ENCODE data around the gene CD52.

Gene CD52, protein sequence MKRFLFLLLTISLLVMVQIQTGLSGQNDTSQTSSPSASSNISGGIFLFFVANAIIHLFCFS

DNA sequence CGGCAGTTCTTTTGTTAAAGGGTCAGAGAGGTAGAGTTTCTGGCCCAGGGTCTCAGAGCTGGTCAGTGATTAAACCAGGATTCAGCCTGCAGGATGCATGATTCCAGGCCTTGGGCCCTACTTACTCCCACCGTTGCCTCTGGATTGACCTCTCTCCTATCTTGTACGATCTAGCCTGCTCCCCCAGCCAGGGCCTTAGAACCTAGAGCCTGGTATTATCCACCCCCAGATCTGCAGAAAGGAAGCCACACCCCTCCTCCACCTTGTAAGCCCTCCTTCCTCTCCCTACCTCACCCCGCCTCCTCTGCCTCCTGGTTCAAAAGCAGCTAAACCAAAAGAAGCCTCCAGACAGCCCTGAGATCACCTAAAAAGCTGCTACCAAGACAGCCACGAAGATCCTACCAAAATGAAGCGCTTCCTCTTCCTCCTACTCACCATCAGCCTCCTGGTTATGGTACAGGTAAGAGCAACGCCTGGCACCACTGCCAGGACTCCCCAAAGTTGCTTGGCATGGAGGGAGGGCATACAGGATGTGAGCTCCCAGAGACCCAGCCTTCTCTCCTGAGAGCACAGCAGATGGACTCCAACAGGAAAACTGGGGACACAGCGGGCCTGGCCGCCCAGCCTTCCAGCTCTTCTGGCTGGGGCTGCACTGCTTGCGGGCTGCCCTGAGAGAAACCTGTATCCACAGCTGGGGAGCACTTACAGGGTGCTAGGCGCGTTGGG lies at the start of gene CD52:
Gene CD52, plus strand, starts transcription at position 347 of the 726 bp plus-strand sequence. Its CDS starts 60 bp downstream, at position 407.
- DNase-seq, result no peak

DNA sequence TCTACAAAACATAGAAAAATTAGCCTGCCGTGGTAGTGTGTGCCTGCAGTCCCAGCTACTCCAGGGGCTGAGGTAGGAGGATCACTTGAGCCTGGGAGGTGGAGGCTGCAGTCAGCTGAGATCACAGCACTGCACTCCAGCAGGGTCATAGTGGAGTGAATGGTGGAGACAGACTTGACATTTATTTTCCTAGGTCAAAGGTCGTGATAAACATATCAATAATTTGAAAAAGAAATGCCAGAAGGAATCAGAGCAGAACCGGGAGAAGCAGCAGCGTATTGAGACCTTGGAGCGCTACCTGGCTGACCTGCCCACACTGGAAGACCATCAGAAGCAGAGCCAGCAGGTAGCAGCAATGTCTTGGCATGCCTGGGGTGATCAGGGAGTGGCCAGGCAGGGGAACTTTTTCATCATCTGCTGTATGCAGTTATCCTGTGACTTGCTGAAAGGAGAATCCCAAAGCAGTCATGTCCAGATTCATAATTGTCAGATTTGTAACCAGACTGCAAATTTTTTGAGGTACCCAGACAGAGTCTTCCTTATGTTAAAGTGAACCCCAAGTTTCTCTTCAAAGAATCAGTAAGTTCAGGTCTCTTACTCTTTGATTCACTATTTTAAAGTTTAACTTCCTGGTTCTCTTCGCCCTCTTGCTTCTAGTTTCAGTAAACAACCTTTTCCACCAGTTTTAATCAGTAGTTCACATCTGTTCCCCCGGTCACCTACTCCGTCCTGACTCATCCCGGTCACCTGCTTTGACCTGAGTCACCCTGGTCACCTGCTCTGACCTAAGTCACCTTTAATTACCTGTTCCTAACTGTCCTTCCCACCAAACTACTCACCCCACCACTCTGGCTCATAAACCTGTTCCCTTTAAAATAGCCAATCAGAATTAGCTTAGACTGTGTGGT lies 49.2 kb upstream of the CD52 start:
- no peak for DNase-seq

DNA sequence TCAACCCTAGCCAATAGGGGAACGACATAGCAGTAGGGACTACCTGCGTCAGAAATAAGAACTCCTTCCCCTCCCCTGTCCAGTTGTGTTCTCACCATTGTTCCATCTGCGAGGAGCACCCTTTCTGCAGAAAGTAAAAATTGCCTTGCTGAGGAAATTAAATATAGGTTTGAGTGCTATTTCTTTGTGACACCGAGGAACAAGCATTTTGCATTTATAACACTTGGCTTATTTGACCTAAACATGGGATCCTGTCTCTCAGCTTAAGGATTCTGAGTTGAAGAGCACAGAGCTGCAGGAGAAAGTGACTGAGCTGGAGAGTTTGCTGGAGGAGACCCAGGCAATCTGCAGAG lies 48.6 kb upstream of the CD52 start:
- no peak for DNase-seq

DNA sequence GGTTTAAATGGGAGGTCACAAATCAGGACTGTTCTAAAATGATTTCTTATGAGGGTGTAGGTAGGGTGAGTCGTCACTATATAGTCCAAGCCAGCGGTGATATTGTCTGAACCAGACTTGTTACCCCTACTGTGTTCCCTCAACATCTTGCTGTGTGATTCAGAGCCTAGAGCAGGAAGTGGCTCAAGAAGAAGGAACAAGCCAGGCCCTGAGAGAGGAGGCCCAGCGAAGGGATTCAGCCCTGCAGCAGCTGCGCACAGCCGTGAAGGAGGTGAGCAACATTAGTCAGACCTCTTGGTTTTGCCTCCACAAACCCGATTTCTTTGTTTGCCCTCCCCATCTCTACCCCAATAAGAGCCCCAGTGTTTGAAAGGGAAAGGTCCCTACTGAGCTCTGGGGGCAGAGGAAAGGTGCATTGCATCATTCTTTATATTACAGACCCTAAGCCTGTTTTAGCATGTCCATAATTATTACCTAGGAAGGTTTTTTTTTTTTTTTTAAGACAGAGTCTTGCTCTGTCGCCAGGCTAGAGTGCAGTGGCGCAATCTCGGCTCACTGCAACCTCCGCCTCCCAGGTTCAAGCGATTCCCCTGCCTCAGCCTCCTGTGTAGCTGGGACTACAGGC lies 42.8 kb upstream of the CD52 start:
- DNase-seq, result no peak

DNA sequence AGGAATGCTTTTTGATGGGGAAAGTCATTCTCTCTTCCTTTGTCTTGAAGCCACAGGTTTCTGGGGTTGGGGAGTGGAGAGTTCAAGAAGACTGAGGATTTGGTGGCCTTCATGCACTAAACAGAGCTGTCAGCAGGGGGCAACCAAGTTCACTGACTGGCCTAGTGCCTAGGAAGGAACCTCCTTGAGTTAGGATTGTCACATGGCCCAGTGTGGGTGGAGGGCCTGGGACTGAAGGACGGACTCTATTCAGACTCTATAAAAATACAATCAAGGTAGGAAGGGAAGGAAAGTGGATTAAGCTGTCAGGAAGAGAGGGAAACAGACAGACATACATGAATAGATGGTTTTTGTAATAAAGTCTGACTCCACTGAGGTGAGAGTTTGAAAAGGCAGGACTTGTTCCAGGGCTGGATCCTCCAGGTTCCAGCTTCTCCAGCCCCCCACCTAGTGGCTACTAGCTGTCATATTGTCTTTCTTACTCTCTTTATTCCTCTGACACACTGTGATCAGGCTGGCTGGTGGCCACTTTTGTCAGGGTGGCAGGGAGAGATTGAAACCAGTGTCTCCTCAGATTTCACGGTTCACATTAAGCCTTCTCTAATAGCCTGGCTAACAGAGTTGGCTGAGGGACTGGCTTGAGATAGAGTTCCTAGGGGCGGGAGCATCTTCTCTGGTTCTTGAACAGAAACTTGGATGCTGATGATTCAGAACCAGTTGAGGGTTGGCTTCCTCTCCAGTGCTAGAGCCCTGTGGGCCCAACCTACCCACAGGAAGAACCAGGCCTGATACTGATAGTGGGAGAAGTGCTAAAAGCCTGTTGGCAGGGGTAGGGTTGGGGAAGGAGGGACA lies 42.0 kb upstream of the CD52 start:
- peak; percentile 85 for DNase-seq

DNA sequence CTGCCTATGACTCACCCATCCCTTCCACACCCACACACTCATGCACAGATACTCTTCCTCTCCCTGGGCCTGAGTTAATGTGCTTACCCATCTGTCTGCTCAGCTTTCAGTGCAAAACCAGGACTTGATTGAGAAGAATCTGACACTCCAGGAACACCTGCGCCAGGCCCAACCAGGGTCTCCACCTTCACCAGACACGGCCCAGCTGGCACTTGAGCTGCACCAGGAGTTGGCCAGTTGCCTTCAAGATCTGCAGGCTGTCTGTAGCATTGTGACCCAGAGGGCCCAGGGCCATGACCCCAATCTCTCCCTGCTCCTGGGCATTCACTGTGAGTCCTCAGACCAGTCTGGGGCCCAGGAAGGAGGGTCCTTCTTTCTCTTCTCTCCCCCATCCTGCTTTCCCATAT lies 41.3 kb upstream of the CD52 start:
- DNase-seq, result no peak

DNA sequence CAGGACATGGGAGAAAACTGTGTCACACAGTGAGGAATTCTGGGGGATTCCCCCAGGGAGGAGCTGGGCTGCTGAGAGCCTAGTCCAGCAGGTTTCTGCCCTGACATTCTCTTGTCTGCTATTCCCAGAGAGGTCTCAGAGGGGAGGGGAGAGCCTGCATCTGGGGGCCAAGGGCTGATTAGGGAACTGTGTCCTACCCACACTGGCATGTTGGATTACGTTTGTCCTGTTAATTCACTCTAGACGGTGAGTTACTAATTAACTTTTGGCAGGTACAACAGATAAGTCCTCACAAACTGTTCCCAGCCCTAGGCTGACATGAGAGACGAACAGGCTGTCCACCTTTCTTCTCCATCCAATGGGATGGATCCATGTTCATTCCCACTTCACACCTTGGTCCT lies 40.5 kb upstream of the CD52 start:
- peak; percentile 39 for DNase-seq

DNA sequence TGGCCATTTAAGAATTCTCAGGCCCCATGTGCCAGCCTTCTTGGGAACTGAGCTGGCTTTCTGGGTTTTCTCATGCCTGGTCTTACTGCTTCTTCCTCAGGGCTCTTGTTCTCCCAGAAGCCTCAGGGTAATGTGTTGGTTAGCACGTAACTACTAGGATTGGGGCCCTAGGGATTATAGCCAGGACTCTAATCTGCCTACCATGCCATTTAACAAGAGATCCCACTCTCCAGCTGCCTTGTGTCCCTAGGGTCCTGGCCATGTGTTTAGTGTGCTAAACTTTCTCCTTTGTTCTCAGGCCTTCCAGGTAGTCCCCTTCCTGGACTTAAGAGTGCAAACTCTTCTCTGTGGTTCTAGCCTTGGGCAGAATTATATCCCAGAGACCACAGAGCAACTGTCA lies 40.0 kb upstream of the CD52 start:
- DNase-seq, result no peak

DNA sequence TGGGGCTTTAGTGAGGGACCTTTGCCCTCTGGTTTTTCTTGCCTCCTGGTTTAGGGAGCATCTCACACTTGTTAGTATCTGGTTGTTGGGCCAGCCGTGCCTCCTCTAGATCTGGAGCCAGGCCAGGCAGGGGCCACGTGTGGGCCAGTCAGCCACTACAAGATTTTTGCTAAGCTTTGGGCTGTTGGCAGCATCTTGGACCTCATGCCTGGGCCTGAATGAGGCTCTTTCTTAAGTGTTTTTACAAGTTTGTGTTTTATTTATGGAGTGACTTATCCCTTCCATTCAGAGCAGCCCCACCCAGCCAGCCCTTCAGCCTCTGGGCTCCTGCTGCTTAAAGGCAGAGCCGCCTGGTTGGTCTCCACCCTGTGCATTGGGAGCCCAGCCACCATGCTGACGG lies 39.5 kb upstream of the CD52 start:
- DNase-seq, result no peak

DNA sequence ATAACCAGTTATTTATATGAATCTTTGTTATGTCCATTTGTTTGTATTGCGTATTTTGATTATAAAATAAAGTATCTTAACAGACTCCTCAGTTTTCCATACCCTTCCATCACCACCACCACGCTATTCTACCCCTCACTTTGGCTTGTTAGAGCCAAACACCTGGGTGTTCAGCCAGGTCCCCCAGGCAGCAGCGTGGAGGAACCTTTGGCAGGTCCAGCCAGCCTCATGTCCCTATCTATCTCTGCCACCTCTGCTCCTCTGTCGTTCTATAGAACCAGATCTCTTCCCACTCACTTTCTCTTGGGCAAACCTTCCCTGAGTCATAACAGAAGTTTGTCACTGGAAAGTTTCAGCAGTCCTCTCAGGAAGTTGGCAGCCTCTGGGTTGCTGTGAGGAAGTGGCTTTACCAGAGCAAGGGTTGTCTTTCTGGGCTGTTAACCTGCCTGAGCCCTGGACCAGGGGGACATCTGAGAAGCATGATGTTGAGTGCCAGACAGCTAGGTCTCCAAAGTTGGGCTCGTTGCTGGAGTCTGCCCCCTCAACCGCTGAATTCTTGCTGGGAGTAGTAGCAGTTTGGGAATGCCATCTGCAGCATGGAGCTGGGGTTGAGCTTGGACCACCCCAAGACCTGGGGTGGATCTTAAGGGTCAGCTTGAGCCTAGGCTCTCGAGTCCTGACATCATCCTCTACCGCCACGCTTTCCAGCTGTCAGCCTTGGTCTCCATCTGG lies 38.9 kb upstream of the CD52 start:
- peak; percentile 43 for DNase-seq

DNA sequence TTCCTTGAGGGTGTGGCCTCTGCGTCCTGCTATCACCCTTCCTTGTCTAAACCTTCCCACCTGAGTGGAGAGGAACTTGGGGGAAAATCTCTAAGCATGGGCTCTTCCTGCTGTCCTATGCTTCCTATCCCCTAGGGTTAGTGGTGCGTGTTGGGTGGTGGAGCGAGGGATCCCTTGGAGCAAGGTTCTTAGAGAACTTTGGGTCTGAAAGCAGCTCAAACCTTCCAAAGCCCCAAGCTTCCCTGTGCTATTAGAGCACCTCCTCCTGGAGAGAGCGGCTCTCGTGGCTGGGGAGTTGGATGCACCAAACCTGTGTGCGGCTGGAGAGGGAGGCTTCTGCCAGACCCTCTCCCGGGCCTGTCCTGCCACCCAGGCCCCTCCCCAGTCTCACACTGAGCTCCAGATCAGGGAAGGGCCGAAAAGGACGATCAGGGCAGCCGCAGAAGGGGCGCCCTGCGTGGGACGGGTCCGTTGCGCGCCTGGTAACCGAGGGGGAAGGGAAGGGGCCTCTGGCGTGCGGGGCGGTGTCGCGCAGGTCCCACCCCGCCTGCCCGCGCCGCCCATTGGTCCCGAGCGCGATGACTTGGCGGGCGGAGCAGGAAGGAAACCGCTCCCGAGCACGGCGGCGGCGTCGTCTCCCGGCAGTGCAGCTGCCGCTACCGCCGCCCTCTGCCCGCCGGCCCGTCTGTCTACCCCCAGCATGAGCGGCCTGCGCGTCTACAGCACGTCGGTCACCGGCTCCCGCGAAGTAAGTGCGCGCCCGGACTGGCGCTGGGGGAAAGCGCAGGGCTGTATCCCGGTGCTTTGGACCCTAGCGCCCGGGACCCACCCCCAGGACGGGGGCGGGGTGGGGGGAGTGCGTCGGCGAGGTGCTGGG lies 38.1 kb upstream of the CD52 start, which contains the start of gene SH3BGRL3:
Gene SH3BGRL3, plus strand, starts transcription at position 631 of the 877 bp plus-strand sequence. Its CDS starts 70 bp downstream, at position 701.
- peak; percentile 96 for DNase-seq

DNA sequence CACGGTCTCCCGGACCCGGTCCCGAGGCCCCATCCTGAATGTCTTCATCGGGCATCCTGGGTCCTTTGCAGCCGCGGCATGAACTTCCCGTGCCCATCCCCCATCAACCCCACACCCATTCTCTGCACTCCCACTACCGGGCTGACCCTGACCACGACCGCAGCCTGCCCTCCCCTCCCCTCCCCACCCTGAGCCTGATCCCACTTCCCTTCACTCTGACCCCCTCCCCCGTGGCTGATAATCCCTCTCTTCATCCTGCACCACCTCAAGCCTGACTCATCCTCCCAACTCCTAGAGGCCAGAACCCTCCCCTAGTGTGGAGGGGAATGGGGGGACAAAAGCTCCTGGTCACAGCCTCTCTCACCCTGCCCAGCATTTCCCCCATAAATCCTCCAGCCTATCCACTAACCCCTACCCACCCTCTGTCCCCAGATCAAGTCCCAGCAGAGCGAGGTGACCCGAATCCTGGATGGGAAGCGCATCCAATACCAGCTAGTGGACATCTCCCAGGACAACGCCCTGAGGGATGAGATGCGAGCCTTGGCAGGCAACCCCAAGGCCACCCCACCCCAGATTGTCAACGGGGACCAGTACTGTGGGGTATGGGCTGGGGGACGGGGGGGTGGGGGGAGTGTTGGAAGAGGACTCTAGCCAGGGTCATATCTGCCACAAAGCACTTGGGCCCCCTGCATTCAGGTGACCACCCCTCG lies 37.3 kb upstream of the CD52 start:
- peak; percentile 67 for DNase-seq

DNA sequence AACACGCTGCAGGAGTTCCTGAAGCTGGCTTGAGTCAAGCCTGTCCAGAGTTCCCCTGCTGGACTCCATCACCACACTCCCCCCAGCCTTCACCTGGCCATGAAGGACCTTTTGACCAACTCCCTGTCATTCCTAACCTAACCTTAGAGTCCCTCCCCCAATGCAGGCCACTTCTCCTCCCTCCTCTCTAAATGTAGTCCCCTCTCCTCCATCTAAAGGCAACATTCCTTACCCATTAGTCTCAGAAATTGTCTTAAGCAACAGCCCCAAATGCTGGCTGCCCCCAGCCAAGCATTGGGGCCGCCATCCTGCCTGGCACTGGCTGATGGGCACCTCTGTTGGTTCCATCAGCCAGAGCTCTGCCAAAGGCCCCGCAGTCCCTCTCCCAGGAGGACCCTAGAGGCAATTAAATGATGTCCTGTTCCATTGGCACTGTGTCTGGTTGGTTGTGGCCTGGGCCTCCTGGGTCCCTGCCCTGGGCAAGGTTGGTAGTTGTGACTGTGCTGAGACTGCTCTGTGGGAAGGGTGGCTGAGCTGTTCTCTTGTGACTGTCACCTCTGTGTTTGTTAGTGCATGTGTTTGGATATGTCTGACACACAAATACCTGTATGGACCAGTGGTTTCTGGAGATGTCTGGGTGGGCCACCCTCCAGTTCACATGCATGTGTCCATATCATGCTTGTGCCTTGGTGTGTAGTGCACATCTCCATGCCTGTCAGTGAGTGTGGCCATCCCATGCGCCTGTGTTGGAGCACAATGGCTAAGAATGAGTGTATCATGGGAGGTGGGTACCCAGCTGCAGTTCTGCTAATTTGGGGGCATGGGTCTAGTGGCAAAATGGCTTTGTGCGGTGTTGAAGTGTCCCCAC lies 36.4 kb upstream of the CD52 start:
- DNase-seq, result no peak

DNA sequence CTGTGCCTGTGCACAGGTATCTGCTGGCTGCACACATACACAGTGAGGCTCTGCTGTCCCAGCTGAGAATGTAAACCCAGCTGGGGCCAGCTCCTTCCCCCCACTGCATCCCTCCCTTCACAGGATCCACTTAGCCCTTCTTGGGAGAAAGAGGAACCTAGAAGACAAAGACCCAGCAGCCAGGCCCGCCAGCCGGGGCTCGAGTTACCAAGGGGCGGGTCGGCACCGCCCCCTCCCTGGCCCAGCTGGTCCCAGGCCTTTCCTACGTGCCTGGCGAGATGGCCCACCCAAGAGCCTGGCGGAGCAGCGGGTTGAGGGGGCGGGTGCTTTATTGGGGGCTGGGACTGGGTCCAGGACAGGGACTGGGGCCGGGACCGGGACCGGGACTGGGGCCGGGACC lies 35.8 kb upstream of the CD52 start:
- DNase-seq, result no peak

DNA sequence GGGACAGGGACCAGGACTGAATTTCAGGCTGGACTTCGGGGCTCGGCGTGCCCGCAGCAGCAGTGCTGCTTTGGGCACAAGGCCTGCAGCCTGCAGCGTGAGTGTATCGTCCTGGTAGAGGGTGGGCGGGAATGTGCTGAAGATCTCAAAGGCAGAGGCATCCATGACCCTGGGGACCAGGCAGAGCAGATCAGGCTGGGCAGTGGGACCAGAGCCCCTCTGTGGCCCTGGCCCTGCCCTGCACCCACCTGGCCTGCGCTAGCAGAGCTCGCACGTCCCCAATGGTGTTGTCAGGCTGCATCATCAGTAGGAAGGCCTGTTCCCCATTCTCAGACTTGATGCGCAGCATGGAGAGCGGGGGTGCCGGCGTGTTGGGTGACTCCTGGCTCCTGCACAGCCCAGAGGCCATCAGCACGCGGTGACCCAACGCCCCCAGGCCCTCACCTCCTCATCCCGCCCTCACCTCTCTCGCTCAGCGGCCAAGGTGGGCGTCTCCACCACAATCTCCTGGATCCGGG lies 35.3 kb upstream of the CD52 start:
- DNase-seq, result no peak

DNA sequence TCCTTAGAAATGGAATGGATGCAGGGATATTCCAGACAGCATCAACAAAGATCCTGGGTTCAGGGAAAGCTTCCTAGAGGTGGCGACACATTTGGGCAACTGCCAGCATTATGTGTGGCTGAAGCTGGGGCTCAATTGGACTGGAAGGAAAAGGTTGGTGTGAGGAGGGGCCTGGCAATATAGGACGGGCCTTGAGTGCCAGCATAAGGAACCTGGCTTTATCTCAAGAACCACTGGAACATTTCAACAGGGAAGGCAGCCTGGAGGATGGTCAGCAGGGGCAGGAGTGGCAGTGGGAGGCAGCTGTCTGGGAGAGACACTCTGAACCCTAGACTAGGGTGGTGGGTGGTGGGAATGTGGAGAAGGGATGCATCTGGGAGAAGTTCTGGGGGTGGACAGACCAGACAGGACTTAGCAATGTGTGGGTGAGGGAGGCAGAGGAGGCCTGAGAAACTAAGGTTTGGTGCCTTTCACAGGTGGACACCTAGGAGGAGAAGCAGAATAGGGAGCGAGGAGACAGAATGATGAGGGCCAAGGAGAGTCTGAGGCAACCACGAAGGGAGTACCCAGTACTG lies 34.4 kb upstream of the CD52 start:
- no peak for DNase-seq

DNA sequence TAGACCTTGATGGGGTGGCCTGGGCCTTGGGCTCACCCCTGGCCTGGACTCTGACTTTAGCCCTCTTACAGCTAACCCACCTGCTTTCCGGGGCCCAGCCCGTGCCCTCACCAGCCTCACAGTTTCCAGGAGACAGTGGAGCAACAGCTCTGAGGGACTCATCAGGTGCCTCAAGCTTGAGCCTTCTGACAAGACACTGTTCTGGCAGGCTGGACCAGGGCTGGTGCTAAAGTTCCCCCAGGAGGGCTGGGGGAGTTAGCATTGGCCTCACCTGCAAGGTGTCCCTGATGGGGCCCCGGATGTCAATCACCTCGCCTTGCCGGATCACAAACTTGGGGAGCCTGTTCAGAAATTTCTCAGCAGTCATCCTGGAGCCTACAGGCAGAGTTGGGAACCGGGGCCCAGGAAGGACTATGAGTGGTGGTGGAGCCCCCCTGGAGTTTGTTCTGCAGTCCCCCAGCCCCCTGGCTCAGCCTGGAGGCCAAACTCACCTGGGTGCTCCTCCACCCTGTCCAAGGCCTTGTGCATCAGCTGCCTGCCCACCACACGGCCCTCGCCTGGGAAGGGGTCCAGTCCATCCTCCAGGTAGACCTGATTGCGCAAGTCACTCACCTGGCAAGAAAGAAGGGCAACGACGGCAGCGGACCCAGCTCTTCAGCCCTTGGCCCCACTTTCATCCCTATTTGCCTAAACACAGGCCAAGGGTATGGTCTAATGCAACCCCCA lies 33.7 kb upstream of the CD52 start:
- peak; percentile 20 for DNase-seq
